ENCODE measurements around the gene PRAF2.

PRAF2 gene

GRCh38 chrX:49041744-49042580, 31.8 kb downstream of the PRAF2 start:
- no peak for DNase-seq

GRCh38 chrX:49040376-49040955, 33.3 kb downstream of the PRAF2 start:
- DNase-seq: no peak

- peak; percentile 52 for DNase-seq
These were observed 34.0 kb downstream of the PRAF2 start for GRCh38 chrX:49039598-49040375.

- DNase-seq: no peak
These were observed 35.8 kb downstream of the PRAF2 start for GRCh38 chrX:49037883-49038475.

GRCh38 chrX:49030283-49030682, 43.5 kb downstream of the PRAF2 start:
- no peak for DNase-seq

- no peak for DNase-seq
These were observed 43.9 kb downstream of the PRAF2 start for GRCh38 chrX:49029876-49030275.

Measured in CD4-positive, alpha-beta T cell treated with Interleukin-4 for 4 hours (primary cell).